Measurements from ENCODE around the gene PLEKHA5. TPM values are rescaled to one million over a fixed set of nuclear protein-coding genes. Genes with fewer than 3 reads are reported as not detected.
"Not testable (repeated sequence)": the region's sequence is repeated elsewhere in the genome, so short reads cannot be mapped to it uniquely, and the experiment has no call there.

The PLEKHA5 gene
- total RNA-seq, 4 donors from 2014 or later, result 21.3 to 22.9 (median 21.4) TPM

DNA sequence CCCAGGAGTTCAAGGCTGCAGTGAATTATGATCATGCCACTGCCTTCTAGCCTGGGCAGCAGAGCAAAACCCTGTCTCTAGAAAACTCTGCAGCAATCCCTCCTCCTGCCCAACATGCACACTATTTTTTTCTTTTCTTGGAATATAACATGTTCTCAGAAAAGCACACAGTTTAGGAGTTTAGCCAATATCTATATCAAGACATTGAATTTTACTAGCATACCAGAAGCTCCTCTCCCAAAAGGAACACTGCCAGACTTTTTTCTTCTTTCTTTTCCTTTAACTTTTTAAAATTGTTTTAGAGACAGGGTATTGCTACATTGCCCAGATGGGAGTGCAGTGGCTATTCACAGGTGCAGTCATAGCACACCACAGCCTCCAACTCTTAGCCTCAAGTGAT, 202.7 kb downstream of the PLEKHA5 start:
- TF ChIP-seq EP300 (IDR thresholded peaks at IDR 0.05), result no peak
- no peak for TF ChIP-seq POLR2A (IDR thresholded peaks at IDR 0.05)
- TF ChIP-seq, protein P1, sequence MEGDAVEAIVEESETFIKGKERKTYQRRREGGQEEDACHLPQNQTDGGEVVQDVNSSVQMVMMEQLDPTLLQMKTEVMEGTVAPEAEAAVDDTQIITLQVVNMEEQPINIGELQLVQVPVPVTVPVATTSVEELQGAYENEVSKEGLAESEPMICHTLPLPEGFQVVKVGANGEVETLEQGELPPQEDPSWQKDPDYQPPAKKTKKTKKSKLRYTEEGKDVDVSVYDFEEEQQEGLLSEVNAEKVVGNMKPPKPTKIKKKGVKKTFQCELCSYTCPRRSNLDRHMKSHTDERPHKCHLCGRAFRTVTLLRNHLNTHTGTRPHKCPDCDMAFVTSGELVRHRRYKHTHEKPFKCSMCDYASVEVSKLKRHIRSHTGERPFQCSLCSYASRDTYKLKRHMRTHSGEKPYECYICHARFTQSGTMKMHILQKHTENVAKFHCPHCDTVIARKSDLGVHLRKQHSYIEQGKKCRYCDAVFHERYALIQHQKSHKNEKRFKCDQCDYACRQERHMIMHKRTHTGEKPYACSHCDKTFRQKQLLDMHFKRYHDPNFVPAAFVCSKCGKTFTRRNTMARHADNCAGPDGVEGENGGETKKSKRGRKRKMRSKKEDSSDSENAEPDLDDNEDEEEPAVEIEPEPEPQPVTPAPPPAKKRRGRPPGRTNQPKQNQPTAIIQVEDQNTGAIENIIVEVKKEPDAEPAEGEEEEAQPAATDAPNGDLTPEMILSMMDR (IDR thresholded peaks at IDR 0.05), result no peak
- no peaks in the 10 kb centered on the region for H3K9me3 ChIP-seq
- no peak overlapping the region for H3K27ac ChIP-seq
- no peak for DNase-seq (ENCODE audit: low spot score in 2 of 2)
- H3K36me3 ChIP-seq, result peaks cover 0 to 26% (median 0%) of the 10 kb centered on the region in 3 donors
- no peak overlapping the region for H3K4me3 ChIP-seq
- no peaks in the 10 kb centered on the region for H3K27me3 ChIP-seq
- no peaks in the 10 kb centered on the region for H3K4me1 ChIP-seq

DNA sequence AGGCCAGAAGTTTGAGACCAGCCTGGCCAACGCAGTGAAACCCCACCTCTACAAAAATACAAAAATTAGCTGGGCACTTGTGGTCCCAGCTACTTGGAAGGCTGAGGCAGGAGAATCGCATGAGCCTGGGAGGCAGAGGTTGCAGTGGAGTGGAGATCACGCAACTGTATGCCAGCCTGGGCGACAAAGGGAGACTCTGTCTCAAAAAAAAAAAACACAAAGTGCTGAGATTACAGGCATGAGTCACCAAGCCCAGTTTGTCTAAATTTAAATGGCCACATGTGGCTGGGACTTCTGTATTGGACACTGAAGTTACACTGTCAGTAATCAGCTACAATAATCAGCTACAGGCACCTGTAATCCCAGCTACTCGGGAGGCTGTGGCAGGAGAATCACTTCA, 208.9 kb downstream of the PLEKHA5 start:
- no peaks in the 10 kb centered on the region for H3K4me1 ChIP-seq
- H3K27me3 ChIP-seq, result no peaks in the 10 kb centered on the region
- H3K27ac ChIP-seq, result no peak overlapping the region
- DNase-seq (ENCODE audit: low spot score in 2 of 2), result no peak
- H3K4me3 ChIP-seq, result no peak overlapping the region
- H3K36me3 ChIP-seq, result peaks cover 0 to 42% (median 7%) of the 10 kb centered on the region in 3 donors
- 85 to 86% methylated on average over 5 of the region's 5 CpGs for WGBS, 2 donors
- peaks cover 0 to 21% (median 3%) of the 10 kb centered on the region in 4 donors for H3K9me3 ChIP-seq
- no peak for TF ChIP-seq POLR2A (IDR thresholded peaks at IDR 0.05)
- no peak for TF ChIP-seq EP300 (IDR thresholded peaks at IDR 0.05)

DNA sequence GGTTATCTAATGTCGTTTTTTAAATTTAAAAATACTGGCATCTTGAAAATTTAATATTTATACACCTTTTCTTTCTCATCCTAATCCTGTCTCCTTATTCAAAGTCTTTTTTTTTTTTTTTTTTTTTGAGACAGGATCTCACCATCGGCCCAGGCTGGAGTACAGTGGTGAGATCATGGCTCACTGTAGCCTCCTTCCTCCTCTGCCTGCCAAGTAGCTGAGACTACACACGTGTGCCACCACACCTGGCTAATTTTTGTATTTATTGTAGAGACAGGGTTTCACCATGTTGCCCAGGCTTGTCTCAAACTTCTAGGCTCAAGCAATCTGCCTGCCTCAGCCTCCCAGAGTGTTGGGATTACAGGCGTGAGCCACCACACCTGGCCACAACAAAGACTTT, 221.3 kb downstream of the PLEKHA5 start:
- H3K4me3 ChIP-seq; H3K9me3 ChIP-seq; H3K27ac ChIP-seq; H3K4me1 ChIP-seq; DNase-seq (ENCODE audit: low spot score in 2 of 2); H3K27me3 ChIP-seq: not testable (repeated sequence)
- H3K36me3 ChIP-seq, result peaks cover 0 to 95% (median 6%) of the 10 kb centered on the region in 3 donors
- 77 to 95% methylated on average over 4 of the region's 4 CpGs for WGBS, 2 donors

GRCh38 chr12:19351346-19351745, 221.8 kb downstream of the PLEKHA5 start:
- H3K36me3 ChIP-seq, result peaks cover 0 to 98% (median 6%) of the 10 kb centered on the region in 3 donors
- peaks cover 0 to 7% (median 4%) of the 10 kb centered on the region in 4 donors for H3K9me3 ChIP-seq
- H3K4me3 ChIP-seq, result no peak overlapping the region
- H3K27ac ChIP-seq, result no peak overlapping the region
- H3K27me3 ChIP-seq, result no peaks in the 10 kb centered on the region
- TF ChIP-seq EP300 (IDR thresholded peaks at IDR 0.05) (no peak), POLR2A (IDR thresholded peaks at IDR 0.05) (no peak)
- TF ChIP-seq, protein P1 (IDR thresholded peaks at IDR 0.05), result no peak
- 92 to 95% methylated on average over 2 of the region's 2 CpGs for WGBS, 2 donors
- no peak for DNase-seq (ENCODE audit: low spot score in 2 of 2)
- H3K4me1 ChIP-seq, result no peaks in the 10 kb centered on the region

DNA sequence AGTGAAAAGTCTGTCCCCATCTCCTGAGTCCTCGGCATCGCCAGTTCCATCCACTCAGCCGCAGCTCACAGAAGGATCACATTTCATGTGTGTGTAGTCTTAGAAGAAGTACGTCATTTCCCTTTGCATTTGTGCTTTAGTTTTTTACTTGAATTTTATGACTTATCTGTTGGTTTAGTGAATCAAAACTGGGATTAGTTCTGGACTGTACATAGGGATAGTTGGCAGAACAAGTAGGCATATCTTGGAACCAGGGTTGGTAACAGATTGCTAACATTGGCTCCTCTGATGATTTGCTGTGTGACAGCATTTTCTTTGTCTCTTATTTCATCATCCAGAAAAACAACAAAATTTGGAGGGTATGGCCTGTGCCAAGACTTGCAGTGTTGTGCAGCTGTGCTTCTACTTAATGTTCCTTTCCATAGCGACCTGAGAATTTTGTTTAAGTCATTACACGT, 240.2 kb downstream of the PLEKHA5 start:
- Histone ChIP-seq H3K36me3 (peaks cover 0 to 65% (median 3%) of the 10 kb centered on the region in 3 donors), H3K4me1 (no peaks in the 10 kb centered on the region), H3K9me3 (no peaks in the 10 kb centered on the region), H3K4me3 (no peak overlapping the region), H3K27me3 (no peaks in the 10 kb centered on the region), H3K27ac (peak overlapping the region in 1 of 4 donors; percentile 24)
- no peak for DNase-seq (ENCODE audit: low spot score in 2 of 2)
- 60 to 62% methylated on average over 6 of the region's 6 CpGs for WGBS, 2 donors
- no peak for TF ChIP-seq POLR2A (IDR thresholded peaks at IDR 0.05)
- TF ChIP-seq, protein P1 (IDR thresholded peaks at IDR 0.05), result no peak
- TF ChIP-seq EP300 (IDR thresholded peaks at IDR 0.05), result no peak

GRCh38 chr12:19373586-19373985, 244.1 kb downstream of the PLEKHA5 start:
- H3K27ac ChIP-seq, result no peak overlapping the region
- peaks cover 0 to 35% (median 0%) of the 10 kb centered on the region in 3 donors for H3K36me3 ChIP-seq
- H3K4me3 ChIP-seq, result no peak overlapping the region
- no peak for DNase-seq (ENCODE audit: low spot score in 2 of 2)
- 87 to 93% methylated on average over 4 of the region's 4 CpGs for WGBS, 2 donors
- no peaks in the 10 kb centered on the region for H3K27me3 ChIP-seq
- TF ChIP-seq, protein P1 (IDR thresholded peaks at IDR 0.05), result no peak
- no peak for TF ChIP-seq POLR2A (IDR thresholded peaks at IDR 0.05)
- TF ChIP-seq EP300 (IDR thresholded peaks at IDR 0.05), result no peak
- H3K9me3 ChIP-seq, result no peaks in the 10 kb centered on the region
- no peaks in the 10 kb centered on the region for H3K4me1 ChIP-seq
